Measurements from ENCODE around the gene ROBO3. TPM values are rescaled to one million over a fixed set of nuclear protein-coding genes. Genes with fewer than 3 reads are reported as not detected.
A peak's percentile ranks its signal among the peaks of the same experiment; 100 is the strongest.

Gene ROBO3
- total RNA-seq, 1 experiment from 2014 or later, result 19.3 TPM

DNA sequence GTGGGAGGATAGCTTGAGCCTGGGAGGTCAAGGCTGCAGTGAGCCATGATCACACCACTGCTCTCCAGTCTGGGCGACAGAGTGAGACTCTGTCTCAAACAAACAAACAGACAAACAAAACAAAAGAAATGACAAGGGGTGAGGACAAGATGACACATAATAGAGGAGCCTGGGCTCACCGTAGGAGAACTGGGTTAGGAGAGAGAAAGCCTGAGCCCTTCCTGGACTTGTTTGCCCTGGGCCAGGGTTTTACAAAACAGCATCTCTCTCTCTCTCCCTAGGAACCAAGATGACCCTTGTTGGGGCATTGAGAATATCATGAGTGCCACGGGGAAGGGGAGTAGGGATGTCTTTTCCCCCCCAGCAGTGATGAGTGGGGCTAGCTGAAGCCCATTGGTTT lies 15.7 kb downstream of the ROBO3 start:
- no peaks in the 10 kb centered on the region for H3K27me3 ChIP-seq
- no peak overlapping the region for H3K4me3 ChIP-seq
- H3K9me3 ChIP-seq, result no peaks in the 10 kb centered on the region

DNA sequence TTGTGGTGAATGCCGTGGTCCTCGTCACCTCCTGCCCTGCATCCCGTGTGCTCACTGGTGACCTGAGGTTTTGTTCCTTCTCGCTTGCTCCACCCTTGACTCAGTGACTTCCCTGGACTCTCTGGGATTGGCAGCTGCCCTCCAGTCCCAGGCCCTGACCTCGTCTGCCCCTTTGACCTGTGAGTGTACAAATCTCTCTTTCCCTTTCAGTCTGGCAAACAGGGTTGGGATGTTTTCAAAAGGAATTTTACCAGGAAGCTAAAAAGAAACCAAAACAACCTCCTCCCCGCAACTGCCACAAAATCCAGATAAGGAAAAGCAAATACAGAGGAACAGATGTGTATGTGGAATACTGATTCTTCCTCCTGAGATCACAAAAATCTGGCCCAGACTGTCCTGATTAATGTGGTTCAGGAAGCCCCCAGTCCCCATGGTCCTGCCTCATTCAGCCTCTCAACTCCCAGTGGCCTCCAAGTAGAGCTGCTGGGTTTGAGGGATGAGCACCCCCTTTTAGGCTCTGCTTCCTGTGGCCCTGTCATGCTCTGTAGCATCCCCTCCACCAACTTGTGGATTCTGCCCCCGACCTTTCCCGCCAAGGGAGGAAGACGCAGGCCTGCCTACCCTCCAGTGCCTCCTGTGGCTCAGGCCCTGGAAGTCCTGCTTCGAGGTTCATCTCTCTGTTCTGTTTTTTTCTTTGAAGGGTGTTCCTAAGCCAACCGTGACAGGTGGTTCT lies 17.3 kb downstream of the ROBO3 start:
- H3K4me3 ChIP-seq, result no peak overlapping the region
- no peaks in the 10 kb centered on the region for H3K9me3 ChIP-seq
- DNase-seq, result no peak
- no peaks in the 10 kb centered on the region for H3K27me3 ChIP-seq
- no peaks in the 10 kb centered on the region for H3K36me3 ChIP-seq

More for the DNA sequence above, 15.7 kb downstream of the ROBO3 start:
- DNase-seq, result no peak
- no peaks in the 10 kb centered on the region for H3K36me3 ChIP-seq

DNA sequence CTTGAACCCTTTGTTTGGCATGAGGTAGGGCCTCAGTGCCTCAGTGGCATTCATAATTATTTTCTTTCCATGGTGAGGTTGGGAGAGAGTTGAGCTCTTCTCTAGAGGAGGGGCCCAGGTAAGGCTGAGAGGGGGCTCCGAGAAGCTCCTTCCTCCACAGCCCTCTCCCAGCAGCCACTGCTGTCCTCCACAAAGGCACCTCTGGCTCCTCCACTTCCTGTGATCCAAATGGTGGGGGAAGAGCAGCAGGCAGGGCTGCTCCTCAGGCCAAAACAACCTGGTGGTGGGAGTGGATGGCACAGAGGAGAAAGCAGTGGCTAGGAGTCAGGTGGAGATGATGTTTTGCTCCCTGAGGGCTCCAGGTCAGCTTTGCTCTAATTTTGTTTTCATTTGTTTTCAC lies 19.1 kb downstream of the ROBO3 start:
- H3K27me3 ChIP-seq, result no peaks in the 10 kb centered on the region
- H3K36me3 ChIP-seq, result no peaks in the 10 kb centered on the region
- no peaks in the 10 kb centered on the region for H3K9me3 ChIP-seq
- no peak overlapping the region for H3K4me3 ChIP-seq
- DNase-seq, result no peak

DNA sequence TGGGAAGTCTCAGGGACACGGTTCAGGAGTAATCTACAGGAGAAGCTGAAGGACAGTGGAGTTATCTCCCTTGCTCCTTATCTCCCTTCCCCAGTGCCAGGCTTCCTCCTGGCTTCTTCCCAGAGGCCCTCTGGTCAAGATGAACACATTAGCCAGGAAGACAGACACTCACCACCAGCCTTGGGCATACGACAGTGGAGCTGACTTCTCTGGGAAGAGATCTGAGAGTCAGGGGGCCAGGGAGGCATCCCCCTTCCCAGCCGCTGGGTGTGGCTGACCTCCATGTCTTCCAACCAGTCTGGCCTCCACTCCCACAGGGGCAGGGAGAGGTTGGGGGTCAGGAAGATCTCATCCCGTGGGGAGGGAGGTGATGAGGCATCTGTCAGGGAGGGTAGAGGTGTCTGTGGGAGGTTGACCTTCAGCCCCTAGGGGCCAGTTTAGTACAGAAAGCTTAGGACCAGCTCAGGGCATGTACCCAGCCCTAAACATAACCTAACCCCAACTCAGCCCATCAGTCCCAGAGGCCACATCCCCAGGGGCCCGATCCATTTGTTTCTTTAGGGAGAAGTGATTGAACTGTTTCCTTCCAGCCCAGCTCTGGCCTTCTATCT lies 19.7 kb downstream of the ROBO3 start:
- Histone ChIP-seq H3K9me3 (no peaks in the 10 kb centered on the region), H3K27me3 (no peaks in the 10 kb centered on the region), H3K36me3 (no peaks in the 10 kb centered on the region), H3K4me3 (no peak overlapping the region)
- DNase-seq, result no peak

DNA sequence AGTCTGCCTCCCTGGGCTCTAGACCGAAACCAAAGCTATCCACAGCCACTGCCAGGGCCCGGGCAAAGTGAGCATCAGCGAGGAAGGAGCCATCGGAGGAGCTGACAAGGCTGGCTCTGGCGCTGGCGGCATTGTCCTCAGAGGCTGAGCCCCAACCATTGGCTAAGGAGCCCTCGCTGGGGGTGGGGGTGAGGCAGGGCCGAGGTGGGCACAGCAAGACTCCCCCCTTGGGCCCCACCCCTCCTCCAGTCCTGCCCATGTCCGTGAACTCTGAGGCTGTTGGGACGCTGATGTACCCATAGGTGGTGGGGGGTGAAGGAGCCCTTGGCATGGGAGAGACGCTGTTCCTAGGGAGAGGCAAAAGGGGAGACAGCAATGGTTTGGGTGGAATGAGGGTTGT lies 21.2 kb downstream of the ROBO3 start:
- no peaks in the 10 kb centered on the region for H3K9me3 ChIP-seq
- DNase-seq, result no peak
- H3K4me3 ChIP-seq, result no peak overlapping the region
- H3K36me3 ChIP-seq, result no peaks in the 10 kb centered on the region
- H3K27me3 ChIP-seq, result no peaks in the 10 kb centered on the region

DNA sequence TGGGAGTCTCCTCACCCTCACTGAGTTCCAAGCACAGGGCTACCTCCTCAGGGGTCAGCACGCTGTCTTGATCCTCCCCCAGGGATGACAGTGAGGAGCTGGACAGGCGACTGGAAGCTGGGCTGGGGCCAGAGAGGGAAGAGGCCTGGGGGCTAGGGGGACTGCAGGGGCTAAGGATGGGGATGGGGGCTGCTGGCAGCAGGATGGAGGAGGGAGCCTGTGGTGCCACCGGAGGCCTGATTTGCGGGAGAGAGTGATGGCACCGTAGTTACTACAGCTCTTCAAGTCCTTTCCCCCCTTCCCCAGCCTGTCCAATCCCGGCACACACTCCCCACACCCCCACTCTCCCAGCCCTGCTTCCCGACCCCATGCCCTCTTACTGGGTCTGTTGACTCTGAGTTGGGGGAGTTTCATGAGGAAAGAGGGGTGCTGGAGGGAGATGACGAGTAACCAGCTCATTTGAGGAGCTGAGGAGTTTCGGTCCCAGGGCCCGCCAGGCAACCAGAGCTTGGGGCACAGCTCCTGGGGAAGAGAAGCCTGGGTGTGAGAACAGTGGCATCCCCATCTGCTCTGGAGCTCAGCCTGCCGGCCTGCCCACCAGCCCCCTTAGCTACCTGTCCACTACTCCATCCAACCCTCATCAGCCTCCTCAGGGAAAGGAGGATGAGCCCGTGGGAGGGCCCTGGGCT lies 21.9 kb downstream of the ROBO3 start:
- H3K27me3 ChIP-seq, result no peaks in the 10 kb centered on the region
- H3K4me3 ChIP-seq, result no peak overlapping the region
- no peaks in the 10 kb centered on the region for H3K36me3 ChIP-seq
- no peak for DNase-seq
- no peaks in the 10 kb centered on the region for H3K9me3 ChIP-seq

DNA sequence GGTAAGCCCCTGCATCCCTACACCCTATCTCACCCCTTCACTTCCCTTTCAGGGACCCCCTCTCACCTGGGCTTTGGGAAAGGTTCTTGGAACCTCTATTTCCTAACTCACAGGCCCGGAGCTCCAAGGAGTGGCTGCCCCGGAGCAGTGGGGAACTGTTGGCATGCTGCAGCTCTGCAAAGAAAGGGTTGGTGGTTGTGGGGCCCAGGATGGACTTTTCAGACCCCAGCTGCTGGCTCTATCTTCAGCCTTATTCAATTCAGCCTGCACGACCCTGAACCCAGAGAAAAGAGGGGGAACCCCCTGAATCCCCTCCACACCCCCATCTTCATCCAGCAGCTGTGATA lies 22.4 kb downstream of the ROBO3 start:
- Histone ChIP-seq H3K27me3 (no peaks in the 10 kb centered on the region), H3K4me3 (no peak overlapping the region), H3K36me3 (no peaks in the 10 kb centered on the region), H3K9me3 (no peaks in the 10 kb centered on the region)
- no peak for DNase-seq

DNA sequence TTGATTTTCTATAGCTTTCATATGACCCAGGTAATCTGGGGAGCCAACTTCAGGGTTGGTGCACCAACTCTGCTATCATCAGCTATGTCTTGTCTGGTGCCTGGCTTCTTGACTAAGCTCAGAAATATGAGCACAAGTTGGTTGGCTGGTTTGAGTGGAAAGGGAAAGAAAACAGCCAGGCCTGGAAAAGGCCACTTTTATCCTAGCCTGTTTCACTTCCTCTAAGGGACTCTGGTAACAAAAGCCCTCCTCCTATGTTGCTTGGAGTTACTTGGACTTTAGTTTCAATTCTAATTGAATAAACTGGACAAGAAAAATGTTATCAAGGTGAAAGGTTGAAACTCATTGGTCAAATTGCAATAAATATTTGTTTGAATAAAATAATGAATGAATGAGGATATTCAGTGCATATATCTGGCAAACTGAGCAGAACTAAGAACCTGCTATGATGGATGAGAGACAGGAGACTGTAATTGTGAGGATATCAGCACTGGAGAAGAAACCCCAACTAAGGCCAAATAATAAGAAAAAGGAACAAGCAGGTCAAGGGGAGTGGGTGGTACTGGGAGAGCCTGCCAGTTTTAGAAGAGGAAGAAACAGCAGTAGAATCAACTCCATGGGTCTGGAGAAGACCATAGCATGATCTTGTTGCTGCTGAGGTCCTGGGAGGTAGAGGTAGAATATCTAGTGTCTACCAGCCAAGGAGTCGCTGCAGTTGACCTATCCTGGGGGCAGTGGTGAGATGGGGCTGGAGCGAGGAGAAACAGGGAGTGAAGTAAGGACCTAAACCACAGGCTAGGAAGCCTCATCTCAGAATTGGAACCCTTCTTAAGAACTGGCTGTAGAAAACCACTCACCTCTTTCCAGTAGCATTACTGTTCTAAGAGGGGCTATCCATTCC lies 24.2 kb downstream of the ROBO3 start:
- no peak for DNase-seq
- no peaks in the 10 kb centered on the region for H3K27me3 ChIP-seq
- no peak overlapping the region for H3K4me3 ChIP-seq
- no peaks in the 10 kb centered on the region for H3K36me3 ChIP-seq
- H3K9me3 ChIP-seq, result no peaks in the 10 kb centered on the region

DNA sequence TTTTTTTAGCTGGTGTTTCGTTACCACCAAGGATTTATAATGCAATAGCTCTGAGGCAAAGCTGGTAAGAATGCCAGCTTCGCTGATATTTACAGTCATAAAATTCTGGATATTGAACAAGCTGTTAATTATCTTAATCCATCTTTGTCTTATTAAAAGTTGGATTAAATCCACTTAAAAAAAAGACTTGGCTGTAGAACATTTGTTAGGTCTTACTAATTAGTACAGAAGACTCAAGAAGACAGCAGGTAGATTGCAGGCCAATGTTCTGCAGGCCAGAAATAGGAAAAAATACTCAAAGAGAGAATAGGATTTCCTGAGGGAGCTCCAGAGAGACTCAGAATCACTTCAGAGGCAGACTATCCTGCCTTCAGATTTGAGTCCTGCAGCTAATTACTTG lies 24.9 kb downstream of the ROBO3 start:
- no peak for DNase-seq
- Histone ChIP-seq H3K27me3 (no peaks in the 10 kb centered on the region), H3K4me3 (no peak overlapping the region), H3K36me3 (no peaks in the 10 kb centered on the region), H3K9me3 (no peaks in the 10 kb centered on the region)

DNA sequence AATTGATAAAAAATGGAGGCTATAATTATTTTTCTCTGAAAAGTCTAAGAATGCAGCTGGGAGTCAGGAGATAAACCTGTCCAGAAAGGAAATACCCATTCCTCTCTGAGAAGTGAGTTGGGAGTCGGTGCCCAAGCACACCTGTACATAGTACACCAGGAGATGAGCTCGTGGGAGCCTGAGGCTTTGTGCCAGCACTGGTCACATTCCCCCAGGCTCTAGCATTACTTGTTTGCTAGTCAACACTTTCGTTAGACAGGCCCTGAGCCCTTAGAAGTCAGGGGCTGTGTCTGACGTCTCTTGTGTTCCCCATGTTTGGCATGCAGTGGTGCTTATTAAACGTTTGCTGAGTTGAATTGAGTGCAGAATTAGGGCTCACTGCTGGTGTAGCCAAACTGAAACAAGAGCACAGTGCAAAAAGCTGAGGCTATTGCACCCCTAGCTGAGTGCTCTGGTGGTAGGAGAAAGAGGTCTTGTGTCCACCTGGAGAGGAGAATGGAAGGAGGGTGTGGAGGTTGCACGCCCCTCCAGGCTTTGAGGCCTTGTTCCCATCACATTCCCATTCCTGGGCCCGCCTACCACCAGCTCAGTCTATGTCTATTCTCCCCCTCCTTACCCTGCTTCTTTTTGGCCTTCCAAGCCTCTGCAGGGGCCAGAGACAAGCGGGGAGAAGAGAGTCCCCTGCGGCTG lies 25.6 kb downstream of the ROBO3 start:
- DNase-seq, result no peak
- Histone ChIP-seq H3K9me3 (no peaks in the 10 kb centered on the region), H3K4me3 (no peak overlapping the region), H3K36me3 (no peaks in the 10 kb centered on the region), H3K27me3 (no peaks in the 10 kb centered on the region)

DNA sequence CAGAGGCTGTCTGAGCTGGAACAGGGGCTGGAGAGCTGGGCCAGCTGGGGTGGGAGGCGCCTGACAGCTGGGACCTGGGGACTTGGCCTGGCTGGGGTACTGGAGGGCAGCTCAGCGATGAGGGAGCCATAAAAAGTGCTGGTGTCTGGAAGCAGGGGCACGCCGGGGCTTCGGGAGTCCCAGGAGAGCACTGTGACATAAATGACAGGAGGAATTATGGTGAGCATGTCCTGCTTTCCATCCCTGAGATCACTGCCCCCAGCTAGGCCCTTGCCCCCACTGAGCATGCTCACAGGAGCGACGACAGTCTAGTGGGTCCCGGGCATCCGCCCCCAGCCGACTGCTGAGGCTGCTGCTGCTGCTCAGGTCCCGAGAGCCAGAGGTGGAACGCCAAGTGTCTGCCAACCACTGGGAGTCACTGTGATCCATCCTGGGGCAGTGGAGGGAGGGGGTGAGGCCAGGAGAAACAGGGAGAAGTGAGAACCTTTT lies 26.2 kb downstream of the ROBO3 start:
- H3K9me3 ChIP-seq, result no peaks in the 10 kb centered on the region
- H3K36me3 ChIP-seq, result no peaks in the 10 kb centered on the region
- peak; percentile 20 for DNase-seq
- no peak overlapping the region for H3K4me3 ChIP-seq
- no peaks in the 10 kb centered on the region for H3K27me3 ChIP-seq

DNA sequence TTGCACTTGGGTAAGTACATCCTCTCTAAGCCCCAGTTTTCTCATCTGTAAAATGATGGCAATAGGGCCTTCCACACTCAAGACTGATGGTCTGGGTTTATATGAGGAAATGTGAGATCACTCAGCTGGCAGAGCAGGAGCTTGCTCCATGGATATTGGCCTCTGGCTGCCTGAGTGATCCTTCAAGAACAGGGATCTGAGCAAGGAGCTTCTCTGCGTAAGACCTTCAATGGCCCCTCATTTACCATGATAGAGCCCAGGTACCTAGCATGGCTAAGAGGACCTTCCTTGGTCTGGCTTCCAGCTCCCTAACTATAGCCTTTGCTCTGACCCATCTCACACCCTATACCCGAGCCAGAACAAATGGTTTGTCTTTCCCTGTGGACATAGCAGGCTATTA lies 26.9 kb downstream of the ROBO3 start:
- Histone ChIP-seq H3K4me3 (no peak overlapping the region), H3K9me3 (no peaks in the 10 kb centered on the region), H3K36me3 (no peaks in the 10 kb centered on the region), H3K27me3 (no peaks in the 10 kb centered on the region)
- no peak for DNase-seq

DNA sequence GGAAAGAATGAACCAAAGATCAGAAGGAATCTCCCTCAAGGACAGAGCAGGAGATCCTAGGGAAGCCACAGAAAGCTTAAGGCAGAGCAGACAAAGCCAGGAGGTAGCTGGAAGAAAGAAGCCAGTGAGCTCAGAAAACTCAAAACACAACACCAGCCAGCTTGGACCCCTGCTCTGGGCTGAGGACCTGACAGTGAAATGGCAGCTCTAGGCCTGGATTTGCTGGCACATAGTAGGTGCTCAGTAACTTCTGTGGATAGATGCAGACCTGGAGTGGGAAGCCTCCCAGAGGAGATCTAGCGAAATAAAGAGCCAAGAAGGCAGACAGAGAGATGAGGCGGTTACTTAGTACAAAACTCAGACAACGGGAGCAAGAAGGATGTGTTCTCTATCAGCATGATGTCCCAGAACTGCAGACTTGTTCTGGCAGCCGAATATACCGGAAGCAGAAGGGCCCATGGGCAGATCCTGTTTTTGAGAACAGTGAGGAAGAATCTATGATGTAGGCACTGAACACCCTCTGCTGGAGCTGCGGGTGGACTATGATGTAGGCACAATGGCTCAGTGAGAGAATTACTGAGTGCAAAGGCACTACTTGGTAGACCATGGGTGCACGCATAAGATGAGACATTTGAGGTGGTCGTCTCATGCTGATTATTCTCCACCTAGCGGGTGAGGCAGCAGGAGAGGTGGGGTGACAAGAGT lies 27.7 kb downstream of the ROBO3 start:
- Histone ChIP-seq H3K27me3 (no peaks in the 10 kb centered on the region), H3K4me3 (no peak overlapping the region), H3K36me3 (no peaks in the 10 kb centered on the region), H3K9me3 (no peaks in the 10 kb centered on the region)
- DNase-seq, result no peak

DNA sequence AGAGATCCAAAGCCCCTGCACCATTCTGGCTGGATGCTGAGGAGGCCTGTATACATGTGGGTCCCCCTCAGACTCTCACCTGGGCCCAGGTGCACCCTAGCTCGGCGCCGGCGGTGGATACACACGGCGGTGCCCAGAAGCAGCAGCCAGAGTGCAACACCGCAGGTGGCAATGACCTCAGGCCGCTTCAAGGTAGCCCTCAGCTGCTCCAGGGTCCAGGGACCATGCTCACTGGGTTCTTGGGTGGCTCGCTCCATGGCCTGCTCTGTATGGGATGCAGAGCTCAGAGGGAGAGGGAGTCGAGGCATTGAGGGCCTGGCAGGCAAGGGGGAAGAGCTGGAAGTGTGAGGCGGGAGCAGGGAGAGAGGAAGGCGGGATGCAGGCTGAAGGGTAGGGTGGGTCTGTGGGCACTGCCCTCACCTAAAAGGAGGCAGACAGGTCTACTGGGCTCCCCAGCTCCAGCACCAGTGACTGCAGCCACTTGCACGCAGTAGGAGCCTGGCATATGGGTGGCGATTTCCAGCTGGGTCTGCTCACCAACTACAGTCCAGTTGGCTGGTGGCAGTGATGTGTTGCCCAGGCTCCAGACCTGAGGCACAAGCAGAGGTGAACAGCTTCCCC lies 28.7 kb downstream of the ROBO3 start:
- Histone ChIP-seq H3K4me3 (no peak overlapping the region), H3K27me3 (no peaks in the 10 kb centered on the region)
- DNase-seq, result no peak

DNA sequence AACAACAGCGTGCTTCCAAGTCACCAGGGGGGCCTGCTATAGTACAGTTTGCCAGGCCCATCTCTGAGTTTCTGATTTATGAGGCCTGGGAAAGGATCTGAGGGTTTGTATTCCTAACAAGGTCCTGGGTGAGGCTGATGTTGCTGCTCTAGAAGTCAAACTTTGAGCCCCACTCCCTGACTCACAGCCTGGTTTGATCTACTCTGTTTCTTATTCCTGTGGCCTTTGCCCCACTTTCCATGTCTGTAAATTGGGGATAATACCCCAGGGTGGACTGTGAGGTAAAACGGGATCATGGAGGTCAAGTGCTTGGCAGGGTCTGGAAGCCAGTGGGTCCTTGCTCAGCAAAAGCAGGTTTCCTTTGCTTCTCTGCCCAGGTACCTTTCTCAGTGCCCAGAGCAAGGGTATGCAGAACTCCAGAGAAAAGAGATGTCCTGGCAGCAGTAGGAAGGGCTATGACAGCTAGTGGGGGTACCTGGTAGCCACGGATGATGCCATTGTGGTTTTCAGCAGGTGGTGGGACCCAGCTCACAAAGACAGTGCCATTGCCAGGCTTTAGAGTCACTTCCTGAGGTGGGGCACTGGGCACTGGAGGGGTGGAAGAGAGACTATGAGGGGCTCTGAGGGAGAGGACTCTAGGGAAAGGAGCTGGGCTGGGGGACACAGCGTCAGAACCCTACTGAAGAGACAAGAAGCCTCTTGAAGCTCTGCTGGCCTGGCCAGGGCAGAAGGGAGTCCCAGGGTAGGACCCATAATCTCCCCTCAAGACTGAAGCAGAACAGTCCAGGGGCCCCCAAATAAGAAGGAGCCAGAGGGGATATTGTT lies 29.6 kb downstream of the ROBO3 start:
- no peak for DNase-seq

More for the DNA sequence above, 28.7 kb downstream of the ROBO3 start:
- no peaks in the 10 kb centered on the region for H3K9me3 ChIP-seq
- H3K36me3 ChIP-seq, result no peaks in the 10 kb centered on the region

More for the DNA sequence above, 29.6 kb downstream of the ROBO3 start:
- Histone ChIP-seq H3K9me3 (no peaks in the 10 kb centered on the region), H3K27me3 (no peaks in the 10 kb centered on the region), H3K4me3 (no peak overlapping the region), H3K36me3 (no peaks in the 10 kb centered on the region)

Data from MG63 (cell line).